HepG2 (cell line): Measurements from ENCODE around the gene LONP1. TPM values are rescaled to one million over a fixed set of nuclear protein-coding genes. Genes with fewer than 3 reads are reported as not detected.

ENCODE experiments used
- ATAC-seq: fragments of 200-7000 bp; cut with Tn5 transposase; 3 replicates; pipeline ENCODE4 v1.9.1; 2020; ENCODE audit warnings: mild to moderate bottlenecking, moderate library complexity
- BruUV-seq: library from RNA; stranded (reverse); fragments of 400-500 nt; replicated peaks from 2 replicates; lab custom pipeline; 2021; lab: Mats Ljungman, UMichigan
- CTCF ChIA-PET: fragments of 300-600 bp; formaldehyde crosslinking; extraction: SDS; loops from one replicate; lab custom pipeline; 2021; ENCODE audit warnings: low total read pairs, inconsistent platforms, low intra/inter-chr PET ratio; lab: Yijun Ruan, JAX
- POLR2A ChIA-PET: fragments of 350-600 bp; sonication (Branson Sonifier 250); formaldehyde crosslinking; loops from one replicate; lab custom pipeline; 2020; ENCODE audit warnings: antibody characterized with exemption, inconsistent platforms; lab: Yijun Ruan, JAX
- DNase-seq: peaks from one replicate; pipeline ENCODE4 v3.0.0-alpha.2; 2015; ENCODE audit warnings: low spot score
- FAIRE-seq: peaks from 3 replicates; lab custom pipeline; 2011; peaks lifted over from hg19 to GRCh38; lab: Jason Lieb, UNC
- H2AFZ ChIP-seq: one replicate; pipeline ENCODE4 v1.6.1; 2011; ENCODE audit warnings: low read length, inconsistent platforms
- H3K27ac ChIP-seq: fragments of 300-600 bp; 3 replicates; pipeline ENCODE4 v1.8.0; 2011; ENCODE audit warnings: mixed run types, mild to moderate bottlenecking, mixed read lengths, low read length, inconsistent platforms; ENCODE audit not compliant: insufficient read depth; ENCODE audit errors: extremely low read length
- H3K27me3 ChIP-seq, 2 experiments: fragments of 200-600 bp in 1 of 2; 2 replicates in 1 of 2; 3 replicates in 1 of 2; pipeline versions ENCODE4 v1.6.0 to v1.8.0; 2011; ENCODE audit warnings: low read length in 2 of 2, mild to moderate bottlenecking in 2 of 2, moderate library complexity in 2 of 2, inconsistent platforms in 1 of 2; ENCODE audit not compliant: insufficient read depth in 2 of 2, control insufficient read depth in 1 of 2
- H3K36me3 ChIP-seq, 2 experiments: fragments of 200-600 bp in 1 of 2; replicated peaks in 1 of 2; 2 replicates in 1 of 2; 3 replicates in 1 of 2; pipeline versions ENCODE4 v1.5.1 to v1.8.0; 2011; ENCODE audit warnings: low read length in 2 of 2, inconsistent platforms in 1 of 2; ENCODE audit not compliant: insufficient read depth in 2 of 2, control insufficient read depth in 1 of 2
- H3K4me1 ChIP-seq: 2 replicates; pipeline ENCODE4 v1.5.1; 2012; ENCODE audit warnings: low read length, inconsistent platforms; ENCODE audit not compliant: insufficient read depth
- H3K4me2 ChIP-seq: 2 replicates; pipeline ENCODE4 v1.6.0; 2011; ENCODE audit warnings: low read depth, low read length, inconsistent platforms
- H3K4me3 ChIP-seq, 3 experiments: fragments of 200-600 bp in 1 of 3; sonication (generic), shearing (Covaris generic) in 1 of 3; replicated peaks in 1 of 3; 2 replicates each; pipeline ENCODE4 v1.5.1; 2011 to 2016; ENCODE audit warnings: low read length in 3 of 3, inconsistent platforms in 2 of 3, low read depth in 2 of 3, mild to moderate bottlenecking in 2 of 3, control low read depth in 1 of 3, mixed read lengths in 1 of 3; ENCODE audit not compliant: insufficient read depth in 1 of 3
- H3K79me2 ChIP-seq: one replicate; pipeline ENCODE4 v1.6.1; 2011; ENCODE audit warnings: low read length, inconsistent platforms; ENCODE audit not compliant: insufficient read depth
- H3K9ac ChIP-seq: 2 replicates; pipeline ENCODE4 v1.6.0; 2011; ENCODE audit warnings: mild to moderate bottlenecking, low read depth, low read length, inconsistent platforms; ENCODE audit not compliant: insufficient read depth
- H3K9me3 ChIP-seq: 2 replicates; pipeline ENCODE4 v1.5.1; 2012; ENCODE audit warnings: mild to moderate bottlenecking, low read length
- H4K20me1 ChIP-seq: 2 replicates; pipeline ENCODE4 v1.6.0; 2011; ENCODE audit warnings: inconsistent platforms, mild to moderate bottlenecking, low read length, moderate library complexity; ENCODE audit not compliant: insufficient read depth
- HOXA9 ChIP-seq: sonication (generic); formaldehyde crosslinking; IDR thresholded peaks from 2 replicates; pipeline ENCODE4 v1.8.1; 2022; ENCODE audit warnings: missing genetic modification reagents, mild to moderate bottlenecking, moderate library complexity, borderline replicate concordance
- POLR2A ChIP-seq, 2 experiments: IDR thresholded peaks; 2 replicates each; pipeline ENCODE4 v1.6.1; 2011; ENCODE audit warnings: low read depth in 2 of 2, low read length in 2 of 2, mild to moderate bottlenecking in 1 of 2, moderate library complexity in 1 of 2; ENCODE audit not compliant: insufficient read depth in 1 of 2
- POLR2AphosphoS5 ChIP-seq: IDR thresholded peaks from 2 replicates; pipeline ENCODE4 v1.6.1; 2012; ENCODE audit warnings: low read depth, low read length
- RBFOX2 ChIP-seq: fragments of 200-400 bp; formaldehyde crosslinking; IDR thresholded peaks from 2 replicates; pipeline ENCODE4 v1.6.1; 2017; ENCODE audit warnings: low read depth, mild to moderate bottlenecking, low read length
- RBM39 ChIP-seq: fragments of 200-400 bp; formaldehyde crosslinking; IDR thresholded peaks from one replicate; pipeline ENCODE4 v1.6.1; 2018; ENCODE audit warnings: antibody characterized with exemption, mild to moderate bottlenecking, low read depth, low read length; ENCODE audit not compliant: poor library complexity, severe bottlenecking
- ZNF598 ChIP-seq: sonication (generic); formaldehyde crosslinking; IDR thresholded peaks from 2 replicates; pipeline ENCODE4 v1.5.1; 2020; ENCODE audit warnings: mild to moderate bottlenecking, missing genetic modification reagents, borderline replicate concordance
- WGBS: methylation state at CpG from one replicate; pipeline ENCODE4 v1.1.6; 2017; ENCODE audit warnings: low lambda C conversion rate; 5-methylcytosine and 5-hydroxymethylcytosine counted together
- in situ Hi-C: cut with HindIII; loops from 2 replicates; pipeline ENCODE4 v1.10.0; 2017; ENCODE audit warnings: low pct_unique_long_range_greater_than_20kb; ENCODE audit not compliant: extremely low pct_ligation_motif_present
- intact Hi-C: fragments of 100-400 bp; cut with micrococcal nuclease; formaldehyde crosslinking; loops from one replicate; pipeline ENCODE4 v1.10.0; 2022; ENCODE audit not compliant: unreplicated experiment
- polyA plus RNA-seq, 8 experiments: library from polyadenylated mRNA; depleted of rRNA in 3 of 8; stranded (reverse) in 7 of 8; unstranded in 1 of 8; fragments of >200 nt; fragmentation: Illumina TruSeq in 4 of 8; extraction: Trizol in 4 of 8; gene quantifications; 2 replicates each; pipeline versions ENCODE4 v1.2.1 to v1.2.3, GENCODE V29; 2011 to 2016; ENCODE audit warnings: low read depth in 4 of 8, missing spikeins in 1 of 8, mixed read lengths in 1 of 8; ENCODE audit not compliant: insufficient read depth in 1 of 8
- total RNA-seq, 5 experiments: library from RNA; depleted of rRNA; stranded (reverse); fragments of >200 nt; fragmentation: Illumina TruSeq; extraction: Trizol; gene quantifications; 2 replicates each; pipeline ENCODE4 v1.2.3, GENCODE V29; 2016; ENCODE audit warnings: low read depth in 1 of 5
- TF ChIP-seq, protein P1 (sequence below): sonication (generic); formaldehyde crosslinking; conservative IDR thresholded peaks from 2 replicates; pipeline ENCODE4 v1.4.0; 2020; ENCODE audit warnings: missing genetic modification reagents
- TF ChIP-seq, protein P2 (sequence below): IDR thresholded peaks from 2 replicates; pipeline ENCODE4 v1.6.1; 2016; ENCODE audit warnings: low read depth, control low read depth
- TF ChIP-seq, protein P3 (sequence below): sonication (generic); formaldehyde crosslinking; IDR thresholded peaks from 2 replicates; pipeline ENCODE4 v1.4.0; 2020; ENCODE audit warnings: mild to moderate bottlenecking, missing genetic modification reagents

Gene LONP1
- total and polyA plus RNA-seq, 2 of the 13 experiments (the other 11 are each of a cell fraction or from before 2014, with no cell fraction given) = 59.5 to 76.8 TPM

DNA sequence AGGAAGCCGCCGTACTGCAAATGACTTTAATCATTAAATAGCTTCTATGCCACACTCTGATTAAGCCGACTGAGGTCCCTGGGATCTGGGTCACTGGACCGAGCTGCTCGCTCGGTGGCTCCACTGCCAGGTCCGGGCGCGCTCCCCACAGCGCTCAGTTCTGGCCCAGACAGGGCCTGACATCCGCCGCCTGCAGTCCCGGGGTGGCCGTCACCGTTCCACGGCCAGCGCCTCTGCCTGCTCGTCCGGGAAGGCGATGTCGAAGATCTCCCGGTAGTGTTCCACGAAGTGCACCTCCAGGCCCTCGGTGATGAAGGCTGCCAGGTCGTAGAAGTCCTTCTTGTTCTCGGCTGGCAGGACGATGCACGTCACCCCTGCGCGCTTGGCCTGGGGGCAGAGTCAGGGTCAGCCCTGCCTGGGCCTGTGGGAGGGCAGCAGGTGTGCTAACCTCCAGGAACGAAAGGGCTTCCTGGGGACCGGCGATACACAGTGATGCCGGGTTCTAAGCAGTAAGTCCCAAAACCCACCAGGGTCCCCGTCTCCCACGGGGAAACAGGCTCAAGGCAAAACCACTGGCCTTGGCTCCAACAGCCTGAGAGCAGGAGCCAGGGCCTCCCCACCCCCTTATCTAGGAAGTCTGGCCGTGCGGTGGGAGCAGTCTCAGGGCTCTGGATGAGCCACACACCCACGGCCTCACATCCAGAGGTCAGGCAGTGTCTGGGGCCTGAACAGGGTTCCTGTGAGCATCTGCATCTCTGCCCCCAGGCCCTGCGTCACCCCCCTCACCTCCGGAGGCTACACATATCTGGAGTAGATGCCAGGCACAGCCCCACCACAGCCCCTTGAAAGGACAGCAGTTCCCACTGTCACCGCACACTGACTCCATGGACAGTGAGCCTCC, 27.9 kb downstream of the LONP1 start:
- H3K4me1 ChIP-seq = peaks cover 24% of the 10 kb centered on the region; the same call in 1 of the 2 replicates
- no peaks in the 10 kb centered on the region for H3K9me3 ChIP-seq
- no peak for DNase-seq
- no peaks in the 10 kb centered on the region; a peak in 1 of 5 replicates for H3K27me3 ChIP-seq
- in situ Hi-C loops (no loop called here), intact Hi-C loops (no loop called here)
- H2AFZ ChIP-seq = no peak overlapping the region
- H4K20me1 ChIP-seq = peaks cover 38% of the 10 kb centered on the region
- H3K79me2 ChIP-seq = peaks cover 34% of the 10 kb centered on the region
- POLR2A ChIA-PET = interaction anchor here (1.3 to 3.7 kb wide), 4 partner anchors 14 to 27 kb away, joined by 3 to 95 read pairs (median 6); partner anchors contain the start of genes CATSPERD and LONP1
- WGBS = 94% methylated on average over 10 of the region's 42 CpGs
- CTCF ChIA-PET = no interaction called here
- H3K4me2 ChIP-seq = peak overlapping the region; percentile 79
- H3K4me3 ChIP-seq = peak overlapping the region; percentile 88 to 94 (median 89); a peak in 5 of 6 replicates
- peak overlapping the region; percentile 94 for H3K9ac ChIP-seq
- no peak for ATAC-seq
- peak overlapping the region; percentile 16 for H3K27ac ChIP-seq
- BruUV-seq = no TSS peak
- H3K36me3 ChIP-seq = peaks cover 24 to 58% of the 10 kb centered on the region in 2 experiments
- FAIRE-seq = no peak
- peak; percentile 93 for TF ChIP-seq RBFOX2
- TF ChIP-seq, protein P1, sequence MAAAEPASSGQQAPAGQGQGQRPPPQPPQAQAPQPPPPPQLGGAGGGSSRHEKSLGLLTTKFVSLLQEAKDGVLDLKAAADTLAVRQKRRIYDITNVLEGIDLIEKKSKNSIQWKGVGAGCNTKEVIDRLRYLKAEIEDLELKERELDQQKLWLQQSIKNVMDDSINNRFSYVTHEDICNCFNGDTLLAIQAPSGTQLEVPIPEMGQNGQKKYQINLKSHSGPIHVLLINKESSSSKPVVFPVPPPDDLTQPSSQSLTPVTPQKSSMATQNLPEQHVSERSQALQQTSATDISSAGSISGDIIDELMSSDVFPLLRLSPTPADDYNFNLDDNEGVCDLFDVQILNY (CRISPR knock-in tag) = no peak
- TF ChIP-seq, protein P2, sequence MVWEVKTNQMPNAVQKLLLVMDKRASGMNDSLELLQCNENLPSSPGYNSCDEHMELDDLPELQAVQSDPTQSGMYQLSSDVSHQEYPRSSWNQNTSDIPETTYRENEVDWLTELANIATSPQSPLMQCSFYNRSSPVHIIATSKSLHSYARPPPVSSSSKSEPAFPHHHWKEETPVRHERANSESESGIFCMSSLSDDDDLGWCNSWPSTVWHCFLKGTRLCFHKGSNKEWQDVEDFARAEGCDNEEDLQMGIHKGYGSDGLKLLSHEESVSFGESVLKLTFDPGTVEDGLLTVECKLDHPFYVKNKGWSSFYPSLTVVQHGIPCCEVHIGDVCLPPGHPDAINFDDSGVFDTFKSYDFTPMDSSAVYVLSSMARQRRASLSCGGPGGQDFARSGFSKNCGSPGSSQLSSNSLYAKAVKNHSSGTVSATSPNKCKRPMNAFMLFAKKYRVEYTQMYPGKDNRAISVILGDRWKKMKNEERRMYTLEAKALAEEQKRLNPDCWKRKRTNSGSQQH = 0 out of 2 replicates have a peak, but pooled peaks have one; percentile 61
- TF ChIP-seq ZNF598 (CRISPR knock-in tag) = no peak
- peak; percentile 16 for TF ChIP-seq POLR2AphosphoS5
- peak; percentile 78 for TF ChIP-seq RBM39
- TF ChIP-seq HOXA9 = 0 out of 2 replicates have a peak, but pooled peaks have one; percentile 6
- peak; percentile 43 to 58; a peak in 3 of 4 replicates for TF ChIP-seq POLR2A (IDR thresholded peaks at IDR 0.05; ENCODE audit: insufficient read depth in 1 of 2, low read depth in 2 of 2, low read length in 2 of 2)
- TF ChIP-seq, protein P3, sequence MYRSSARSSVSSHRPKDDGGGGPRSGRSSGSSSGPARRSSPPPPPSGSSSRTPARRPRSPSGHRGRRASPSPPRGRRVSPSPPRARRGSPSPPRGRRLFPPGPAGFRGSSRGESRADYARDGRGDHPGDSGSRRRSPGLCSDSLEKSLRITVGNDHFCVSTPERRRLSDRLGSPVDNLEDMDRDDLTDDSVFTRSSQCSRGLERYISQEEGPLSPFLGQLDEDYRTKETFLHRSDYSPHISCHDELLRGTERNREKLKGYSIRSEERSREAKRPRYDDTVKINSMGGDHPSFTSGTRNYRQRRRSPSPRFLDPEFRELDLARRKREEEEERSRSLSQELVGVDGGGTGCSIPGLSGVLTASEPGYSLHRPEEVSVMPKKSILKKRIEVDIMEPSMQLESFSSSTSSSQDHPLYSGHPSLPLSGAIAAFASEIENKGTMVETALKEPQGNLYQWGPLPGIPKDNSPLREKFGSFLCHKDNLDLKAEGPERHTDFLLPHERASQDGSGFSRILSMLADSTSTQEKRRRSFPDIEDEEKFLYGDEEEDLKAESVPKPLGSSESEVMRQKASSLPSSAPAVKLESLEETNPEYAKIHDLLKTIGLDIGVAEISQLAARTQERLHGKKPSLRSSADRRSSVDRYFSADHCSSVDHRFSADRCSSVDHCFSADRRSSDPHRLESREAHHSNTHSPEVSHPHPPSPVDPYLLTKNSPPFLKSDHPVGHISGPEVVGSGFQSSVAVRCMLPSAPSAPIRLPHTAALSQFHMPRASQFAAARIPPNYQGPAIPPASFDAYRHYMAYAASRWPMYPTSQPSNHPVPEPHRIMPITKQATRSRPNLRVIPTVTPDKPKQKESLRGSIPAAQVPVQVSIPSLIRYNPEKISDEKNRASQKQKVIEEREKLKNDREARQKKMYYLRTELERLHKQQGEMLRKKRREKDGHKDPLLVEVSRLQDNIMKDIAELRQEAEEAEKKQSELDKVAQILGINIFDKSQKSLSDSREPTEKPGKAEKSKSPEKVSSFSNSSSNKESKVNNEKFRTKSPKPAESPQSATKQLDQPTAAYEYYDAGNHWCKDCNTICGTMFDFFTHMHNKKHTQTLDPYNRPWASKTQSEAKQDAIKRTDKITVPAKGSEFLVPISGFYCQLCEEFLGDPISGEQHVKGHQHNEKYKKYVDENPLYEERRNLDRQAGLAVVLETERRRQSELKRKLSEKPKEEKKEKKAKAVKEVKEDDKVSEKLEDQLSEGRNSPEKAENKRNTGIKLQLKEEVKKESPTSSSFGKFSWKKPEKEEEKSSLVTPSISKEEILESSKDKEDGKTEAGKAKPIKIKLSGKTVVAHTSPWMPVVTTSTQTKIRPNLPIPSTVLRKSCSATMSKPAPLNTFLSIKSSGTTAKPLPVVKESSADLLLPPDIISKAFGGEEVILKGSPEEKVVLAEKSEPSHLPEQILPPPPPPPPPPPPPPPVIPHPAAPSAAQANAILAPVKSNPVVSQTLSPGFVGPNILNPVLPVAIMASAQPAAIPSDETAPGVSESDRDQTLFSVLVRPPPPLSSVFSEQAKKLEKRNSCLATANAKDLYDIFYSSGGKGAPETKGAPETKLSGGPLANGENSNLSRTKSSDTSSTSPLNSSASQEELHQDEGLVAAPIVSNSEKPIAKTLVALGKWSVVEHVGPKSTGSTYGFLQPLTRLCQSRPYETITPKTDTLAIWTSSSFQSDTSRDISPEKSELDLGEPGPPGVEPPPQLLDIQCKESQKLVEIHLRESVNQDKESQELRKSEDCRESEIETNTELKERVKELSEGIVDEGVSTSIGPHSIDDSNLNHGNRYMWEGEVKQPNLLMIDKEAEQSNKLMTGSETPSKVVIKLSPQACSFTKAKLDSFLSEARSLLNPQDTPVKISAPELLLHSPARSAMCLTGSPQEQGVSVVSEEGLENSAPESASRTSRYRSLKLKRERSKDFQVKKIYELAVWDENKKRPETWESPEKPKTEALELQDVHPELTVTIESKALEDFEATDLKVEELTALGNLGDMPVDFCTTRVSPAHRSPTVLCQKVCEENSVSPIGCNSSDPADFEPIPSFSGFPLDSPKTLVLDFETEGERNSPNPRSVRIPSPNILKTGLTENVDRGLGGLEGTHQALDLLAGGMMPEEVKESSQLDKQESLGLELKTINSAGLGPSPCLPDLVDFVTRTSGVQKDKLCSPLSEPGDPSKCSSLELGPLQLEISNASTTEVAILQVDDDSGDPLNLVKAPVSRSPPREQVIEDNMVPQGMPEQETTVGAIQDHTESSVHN (CRISPR knock-in tag) = 0 out of 2 replicates have a peak, but pooled peaks have one; percentile 19
